ENCODE measurements around the gene GMDS. TPM values are rescaled to one million over a fixed set of nuclear protein-coding genes. Genes with fewer than 3 reads are reported as not detected.
"Not testable (repeated sequence)": the region's sequence is repeated elsewhere in the genome, so short reads cannot be mapped to it uniquely, and the experiment has no call there.

Gene GMDS
- total RNA-seq, 3 donors from 2014 or later (not counting 1 experiment from before 2014, with no cell fraction given): 23.6 to 31.0 (median 26.4) TPM

DNA sequence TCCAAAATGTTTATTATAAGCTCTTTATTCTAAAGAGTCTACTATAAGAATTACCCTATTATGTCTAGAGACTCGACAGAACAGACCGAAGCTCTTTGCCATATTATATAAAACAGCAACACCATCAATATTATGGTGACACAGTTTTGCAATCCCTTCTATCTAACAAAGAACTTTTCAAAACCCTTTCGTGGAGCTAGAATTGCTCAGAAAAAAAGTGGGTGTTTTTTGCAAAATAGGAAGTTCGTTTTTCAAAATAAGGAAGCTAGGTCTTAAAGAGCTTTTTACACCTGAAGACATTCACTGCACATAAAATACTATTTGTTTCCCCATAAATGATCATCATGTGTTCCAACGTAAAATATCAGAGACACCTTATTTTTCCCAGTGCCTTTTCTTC is 395.7 kb downstream of the GMDS start:
- H3K27ac ChIP-seq (ENCODE audit: low read length): no peak overlapping the region
- no peak overlapping the region for H3K4me3 ChIP-seq (ENCODE audit: low read length)
- H3K36me3 ChIP-seq (ENCODE audit: control insufficient read depth, insufficient read depth, low read length): no peaks in the 10 kb centered on the region
- H3K4me1 Mint-ChIP-seq: no peaks in the 10 kb centered on the region
- ATAC-seq: no peak
- H3K36me3 Mint-ChIP-seq: no peaks in the 10 kb centered on the region
- H3K4me1 ChIP-seq (ENCODE audit: control insufficient read depth, insufficient read depth, low read length): no peaks in the 10 kb centered on the region
- H3K9me3 ChIP-seq (ENCODE audit: control insufficient read depth, insufficient read depth, low read length): no peaks in the 10 kb centered on the region
- no peaks in the 10 kb centered on the region for H3K27me3 Mint-ChIP-seq (ENCODE audit: low read depth in 2 of 2)
- H3K27ac Mint-ChIP-seq: no peak overlapping the region
- H3K27me3 ChIP-seq (ENCODE audit: control insufficient read depth, insufficient read depth, low read length): no peaks in the 10 kb centered on the region
- no peaks in the 10 kb centered on the region for H3K9me3 Mint-ChIP-seq
- no peak overlapping the region for H3K4me3 Mint-ChIP-seq
- 51% methylated on average over 5 of the region's 5 CpGs for WGBS (ENCODE audit: insufficient coverage)
- DNase-seq: no peak
- intact Hi-C loops (cut with micrococcal nuclease): no loop called here
- TF ChIP-seq CTCF (IDR thresholded peaks at IDR 0.05): no peak

- Histone ChIP-seq H3K4me1 (ENCODE audit: control insufficient read depth, insufficient read depth, low read length) (no peaks in the 10 kb centered on the region), H3K4me3 (ENCODE audit: low read length) (no peak overlapping the region), H3K9me3 (ENCODE audit: control insufficient read depth, insufficient read depth, low read length) (no peaks in the 10 kb centered on the region), H3K27ac (ENCODE audit: low read length) (no peak overlapping the region), H3K27me3 (ENCODE audit: control insufficient read depth, insufficient read depth, low read length) (no peaks in the 10 kb centered on the region), H3K36me3 (ENCODE audit: control insufficient read depth, insufficient read depth, low read length) (no peaks in the 10 kb centered on the region)
- no peak for TF ChIP-seq CTCF (IDR thresholded peaks at IDR 0.05)
- Mint-ChIP-seq H3K4me1 (no peaks in the 10 kb centered on the region), H3K27me3 (ENCODE audit: low read depth in 2 of 2) (no peaks in the 10 kb centered on the region), H3K27ac (no peak overlapping the region), H3K36me3 (no peaks in the 10 kb centered on the region), H3K9me3 (no peaks in the 10 kb centered on the region), H3K4me3 (no peak overlapping the region)
- intact Hi-C loops (cut with micrococcal nuclease): no loop called here
- ATAC-seq: no peak
- DNase-seq: peak in 1 of 2 donors; percentile 9
- 20% methylated on average over 1 of the region's 1 CpG for WGBS (ENCODE audit: insufficient coverage)
Measured at GRCh38 chr6:1848752-1849151, 396.7 kb downstream of the GMDS start.

- Mint-ChIP-seq H3K9me3 (no peaks in the 10 kb centered on the region), H3K4me3 (no peak overlapping the region), H3K27ac (no peak overlapping the region), H3K36me3 (no peaks in the 10 kb centered on the region), H3K27me3 (ENCODE audit: low read depth in 2 of 2) (no peaks in the 10 kb centered on the region), H3K4me1 (no peaks in the 10 kb centered on the region)
- Histone ChIP-seq H3K9me3 (ENCODE audit: control insufficient read depth, insufficient read depth, low read length) (no peaks in the 10 kb centered on the region), H3K4me1 (ENCODE audit: control insufficient read depth, insufficient read depth, low read length) (no peaks in the 10 kb centered on the region), H3K27me3 (ENCODE audit: control insufficient read depth, insufficient read depth, low read length) (no peaks in the 10 kb centered on the region), H3K27ac (ENCODE audit: low read length) (no peak overlapping the region), H3K36me3 (ENCODE audit: control insufficient read depth, insufficient read depth, low read length) (no peaks in the 10 kb centered on the region), H3K4me3 (ENCODE audit: low read length) (no peak overlapping the region)
- no peak for TF ChIP-seq CTCF (IDR thresholded peaks at IDR 0.05)
- ATAC-seq (no peak), DNase-seq (no peak)
- intact Hi-C loops (cut with micrococcal nuclease): no loop called here
- WGBS (ENCODE audit: insufficient coverage): 93% methylated on average over 3 of the region's 3 CpGs
Measured at GRCh38 chr6:1846611-1847010, 398.8 kb downstream of the GMDS start.

GRCh38 chr6:1845543-1845942 is 399.9 kb downstream of the GMDS start:
- H3K27ac ChIP-seq (ENCODE audit: low read length); H3K27ac Mint-ChIP-seq; H3K27me3 Mint-ChIP-seq (ENCODE audit: low read depth in 2 of 2); H3K4me1 ChIP-seq (ENCODE audit: control insufficient read depth, insufficient read depth, low read length); H3K27me3 ChIP-seq (ENCODE audit: control insufficient read depth, insufficient read depth, low read length); intact Hi-C loops (cut with micrococcal nuclease); H3K4me3 Mint-ChIP-seq; H3K4me3 ChIP-seq (ENCODE audit: low read length); H3K36me3 ChIP-seq (ENCODE audit: control insufficient read depth, insufficient read depth, low read length); H3K36me3 Mint-ChIP-seq; ATAC-seq; H3K9me3 Mint-ChIP-seq; H3K9me3 ChIP-seq (ENCODE audit: control insufficient read depth, insufficient read depth, low read length); H3K4me1 Mint-ChIP-seq; DNase-seq: not testable (repeated sequence)
- WGBS (ENCODE audit: insufficient coverage): 97% methylated on average over 5 of the region's 5 CpGs
